ENCODE measurements around the gene GNL2.
A peak's percentile ranks its signal among the peaks of the same experiment; 100 is the strongest.

GNL2 gene

DNA sequence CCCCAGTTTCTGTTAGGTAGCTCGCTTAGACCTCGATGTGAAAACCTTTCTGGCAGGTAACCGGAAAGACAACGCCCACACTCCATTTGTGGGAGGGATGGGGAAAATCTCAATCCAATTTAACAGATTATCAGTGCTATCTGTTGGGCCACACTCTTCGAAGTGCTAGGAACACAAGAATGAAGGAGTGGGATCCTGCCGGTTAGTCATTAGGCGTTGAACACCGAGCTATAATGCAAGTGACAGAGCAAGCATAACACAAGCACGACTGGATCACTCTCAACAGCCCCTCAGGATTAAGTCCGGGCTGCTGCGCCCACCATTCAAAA lies 42.2 kb downstream of the GNL2 start:
- Histone ChIP-seq H4K20me1 (ENCODE audit: insufficient read depth, low read length, poor library complexity, severe bottlenecking) (peaks cover 26% of the 10 kb centered on the region), H3F3A (ENCODE audit: low read depth) (no peaks in the 10 kb centered on the region), H2AFZ (ENCODE audit: low read length) (peak overlapping the region; percentile 76), H3K9me2 (replicated peaks; ENCODE audit: low read depth, low read length) (no peaks in the 10 kb centered on the region), H3K4me1 (ENCODE audit: insufficient read depth, low read length, poor library complexity, severe bottlenecking) (peaks cover 28% of the 10 kb centered on the region), H3K27me3 (ENCODE audit: insufficient read depth, low read length, poor library complexity, severe bottlenecking) (peaks cover 4% of the 10 kb centered on the region), H3K9ac (ENCODE audit: low read depth, low read length, poor library complexity, severe bottlenecking) (peak overlapping the region; percentile 91), H3K4me2 (ENCODE audit: low read depth, low read length, poor library complexity, severe bottlenecking) (peak overlapping the region; percentile 89), H3K4me3 (ENCODE audit: low read length, poor library complexity, severe bottlenecking) (peak overlapping the region; percentile 91), H3K79me2 (ENCODE audit: insufficient read depth, low read length) (peaks cover 52% of the 10 kb centered on the region), H3K36me3 (ENCODE audit: insufficient read depth, low read length) (peaks cover 13% of the 10 kb centered on the region; the same call in 1 of the 2 replicates), H3K9me3 (ENCODE audit: insufficient read depth, low read depth, low read length) (0 out of 2 replicates have a peak, but pooled peaks cover 3% of the 10 kb centered on the region)
- TF ChIP-seq CTCF (conservative IDR thresholded peaks at IDR 0.05; ENCODE audit: low read length) = no peak
- TF ChIP-seq EZH2phosphoT487 (IDR thresholded peaks at IDR 0.05; ENCODE audit: borderline replicate concordance) = no peak

DNA sequence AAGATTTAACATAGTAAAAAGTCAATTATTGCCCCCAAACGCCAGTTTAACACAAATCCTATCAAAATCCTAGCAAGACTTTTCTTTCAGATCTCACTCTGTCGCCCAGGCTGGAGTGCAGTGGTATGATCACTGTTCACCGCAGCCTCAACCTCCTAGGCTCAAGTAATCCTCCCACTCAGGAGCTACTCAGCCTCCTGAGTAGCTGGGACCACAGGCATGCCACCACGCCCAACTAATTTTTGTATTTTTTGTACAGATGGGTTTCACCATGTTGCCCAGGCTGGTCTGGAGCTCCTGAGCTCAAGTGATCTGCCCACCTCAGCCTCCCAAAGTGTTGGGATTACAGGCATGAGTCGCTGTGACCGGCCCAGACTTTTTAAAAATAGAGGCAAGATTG lies 46.4 kb downstream of the GNL2 start:
- peak overlapping the region; percentile 15 for H3K9ac ChIP-seq (ENCODE audit: low read depth, low read length, poor library complexity, severe bottlenecking)
- H3K9me3 ChIP-seq (ENCODE audit: insufficient read depth, low read depth, low read length) = no peaks in the 10 kb centered on the region
- no peak overlapping the region for H2AFZ ChIP-seq (ENCODE audit: low read length)
- H3K4me2 ChIP-seq (ENCODE audit: low read depth, low read length, poor library complexity, severe bottlenecking) = peak overlapping the region; percentile 42
- H3K4me3 ChIP-seq (ENCODE audit: low read length, poor library complexity, severe bottlenecking) = no peak overlapping the region
- TF ChIP-seq EZH2phosphoT487 (IDR thresholded peaks at IDR 0.05; ENCODE audit: borderline replicate concordance) = no peak
- no peak for TF ChIP-seq CTCF (conservative IDR thresholded peaks at IDR 0.05; ENCODE audit: low read length)
- H3K9me2 ChIP-seq (replicated peaks; ENCODE audit: low read depth, low read length) = no peaks in the 10 kb centered on the region
- peaks cover 28% of the 10 kb centered on the region for H3K4me1 ChIP-seq (ENCODE audit: insufficient read depth, low read length, poor library complexity, severe bottlenecking)
- H3K27me3 ChIP-seq (ENCODE audit: insufficient read depth, low read length, poor library complexity, severe bottlenecking) = no peaks in the 10 kb centered on the region
- peaks cover 52% of the 10 kb centered on the region for H3K79me2 ChIP-seq (ENCODE audit: insufficient read depth, low read length)
- H3K36me3 ChIP-seq (ENCODE audit: insufficient read depth, low read length) = peaks cover 39% of the 10 kb centered on the region; the same call in 1 of the 2 replicates
- no peaks in the 10 kb centered on the region for H3F3A ChIP-seq (ENCODE audit: low read depth)
- peaks cover 26% of the 10 kb centered on the region for H4K20me1 ChIP-seq (ENCODE audit: insufficient read depth, low read length, poor library complexity, severe bottlenecking)

DNA sequence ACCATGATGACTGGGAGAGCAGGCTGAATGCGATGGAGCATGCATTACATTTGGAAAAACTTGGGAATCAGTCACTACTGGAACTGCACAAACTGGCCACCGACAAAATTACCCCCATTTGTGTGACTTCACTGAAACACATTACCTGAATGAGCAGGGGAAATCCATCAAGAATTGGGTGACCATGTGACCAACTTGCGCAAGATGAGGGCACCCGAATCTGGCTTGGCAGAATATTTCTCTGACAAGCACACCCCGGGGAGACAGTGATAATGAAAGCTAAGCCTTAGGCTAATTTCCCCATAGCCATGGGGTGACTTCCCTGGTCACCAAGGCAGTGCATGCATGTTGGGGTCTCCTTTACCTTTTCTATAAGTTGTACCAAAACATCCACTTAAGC lies 50.7 kb downstream of the GNL2 start:
- Histone ChIP-seq H3F3A (ENCODE audit: low read depth) (no peaks in the 10 kb centered on the region), H3K9ac (ENCODE audit: low read depth, low read length, poor library complexity, severe bottlenecking) (no peak overlapping the region), H2AFZ (ENCODE audit: low read length) (no peak overlapping the region), H3K9me2 (replicated peaks; ENCODE audit: low read depth, low read length) (no peaks in the 10 kb centered on the region), H3K4me1 (ENCODE audit: insufficient read depth, low read length, poor library complexity, severe bottlenecking) (peaks cover 5% of the 10 kb centered on the region), H3K9me3 (ENCODE audit: insufficient read depth, low read depth, low read length) (no peaks in the 10 kb centered on the region), H3K4me2 (ENCODE audit: low read depth, low read length, poor library complexity, severe bottlenecking) (no peak overlapping the region), H3K36me3 (ENCODE audit: insufficient read depth, low read length) (peaks cover 47% of the 10 kb centered on the region; the same call in 1 of the 2 replicates), H3K79me2 (ENCODE audit: insufficient read depth, low read length) (peaks cover 11% of the 10 kb centered on the region; the same call in 1 of the 2 replicates), H3K4me3 (ENCODE audit: low read length, poor library complexity, severe bottlenecking) (no peak overlapping the region), H4K20me1 (ENCODE audit: insufficient read depth, low read length, poor library complexity, severe bottlenecking) (peaks cover 7% of the 10 kb centered on the region), H3K27me3 (ENCODE audit: insufficient read depth, low read length, poor library complexity, severe bottlenecking) (no peaks in the 10 kb centered on the region)
- TF ChIP-seq EZH2phosphoT487 (IDR thresholded peaks at IDR 0.05; ENCODE audit: borderline replicate concordance) = no peak
- TF ChIP-seq CTCF (conservative IDR thresholded peaks at IDR 0.05; ENCODE audit: low read length) = no peak

Measured in Loucy (cell line).